Neutrophil (primary cell): ENCODE data around the gene MAP2K2.
A peak's percentile ranks its signal among the peaks of the same experiment; 100 is the strongest.

Experiments
- H3K27ac ChIP-seq: fragments of 200-600 bp; sonication (generic); 2 replicates; pipeline ENCODE4 v1.5.1; 2016; ENCODE audit warnings: mild to moderate bottlenecking, moderate library complexity
- H3K27me3 ChIP-seq: fragments of 200-600 bp; sonication (generic); 2 replicates; pipeline ENCODE4 v1.6.0; 2016; ENCODE audit warnings: mild to moderate bottlenecking
- H3K36me3 ChIP-seq: fragments of 200-600 bp; sonication (generic); 2 replicates; pipeline ENCODE4 v1.5.1; 2017
- H3K4me1 ChIP-seq, 2 experiments: fragments of 200-600 bp in 1 of 2; sonication (generic) in 1 of 2; 1 replicate in 1 of 2; 2 replicates in 1 of 2; pipeline versions ENCODE4 v1.5.1 to v1.6.1; 2013 to 2016; ENCODE audit warnings: low read depth in 1 of 2, low read length in 1 of 2, mild to moderate bottlenecking in 1 of 2, moderate library complexity in 1 of 2; ENCODE audit not compliant: control insufficient read depth in 1 of 2, insufficient read depth in 1 of 2
- H3K4me3 ChIP-seq, 2 experiments: fragments of 200-600 bp in 1 of 2; sonication (generic) in 1 of 2; 1 replicate in 1 of 2; 2 replicates in 1 of 2; pipeline ENCODE4 v1.5.1; 2013 to 2016; ENCODE audit warnings: low read depth in 1 of 2, low read length in 1 of 2, mild to moderate bottlenecking in 1 of 2, moderate library complexity in 1 of 2
- H3K9me3 ChIP-seq: fragments of 200-600 bp; sonication (generic); 2 replicates; pipeline ENCODE4 v1.5.1; 2016
- CTCF ChIP-seq: fragments of 200-600 bp; sonication (generic); IDR thresholded peaks from 2 replicates; pipeline ENCODE4 v1.5.1; 2016; ENCODE audit warnings: antibody characterized with exemption

MAP2K2 gene

DNA sequence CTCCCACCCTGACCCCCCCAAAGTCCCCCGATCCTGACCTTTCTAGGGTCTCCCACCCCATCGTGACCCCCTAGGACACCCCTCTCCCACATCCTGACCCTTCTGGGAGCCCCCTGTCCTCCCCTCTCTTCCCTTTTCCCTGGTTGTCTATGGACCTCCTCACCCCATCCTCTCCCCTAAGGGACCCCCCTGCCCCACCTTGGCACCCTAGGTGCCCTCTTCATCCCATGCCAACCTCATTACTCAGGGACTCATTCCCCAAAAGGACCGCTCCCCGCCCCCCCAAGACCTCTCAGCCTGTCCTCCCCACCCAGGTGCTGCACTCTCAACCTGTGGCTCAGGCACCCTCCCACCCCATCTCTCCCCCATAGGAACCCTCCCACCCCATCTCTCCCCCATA lies 2.1 kb downstream of the MAP2K2 start:
- peaks cover 30% of the 10 kb centered on the region for H3K36me3 ChIP-seq
- H3K27me3 ChIP-seq, result no peaks in the 10 kb centered on the region
- no peak for TF ChIP-seq CTCF
- H3K4me1 ChIP-seq, result peaks cover 25 to 26% of the 10 kb centered on the region in 2 experiments
- no peaks in the 10 kb centered on the region for H3K9me3 ChIP-seq
- H3K4me3 ChIP-seq, result no peak overlapping the region
- H3K27ac ChIP-seq, result no peak overlapping the region

GRCh38 chr19:4121273-4121612 lies 2.7 kb downstream of the MAP2K2 start:
- H3K27me3 ChIP-seq, result no peaks in the 10 kb centered on the region
- H3K36me3 ChIP-seq, result peaks cover 36% of the 10 kb centered on the region
- peaks cover 25 to 26% of the 10 kb centered on the region in 2 experiments for H3K4me1 ChIP-seq
- no peak for TF ChIP-seq CTCF
- H3K9me3 ChIP-seq, result no peaks in the 10 kb centered on the region
- no peak overlapping the region for H3K27ac ChIP-seq
- no peak overlapping the region for H3K4me3 ChIP-seq

GRCh38 chr19:4120559-4121272 lies 3.2 kb downstream of the MAP2K2 start:
- TF ChIP-seq CTCF, result no peak
- Histone ChIP-seq H3K9me3 (no peaks in the 10 kb centered on the region), H3K36me3 (peaks cover 41% of the 10 kb centered on the region), H3K27ac (peak overlapping the region; percentile 48), H3K27me3 (no peaks in the 10 kb centered on the region), H3K4me1 (peaks cover 28 to 29% of the 10 kb centered on the region in 2 experiments), H3K4me3 (no peak overlapping the region)

DNA sequence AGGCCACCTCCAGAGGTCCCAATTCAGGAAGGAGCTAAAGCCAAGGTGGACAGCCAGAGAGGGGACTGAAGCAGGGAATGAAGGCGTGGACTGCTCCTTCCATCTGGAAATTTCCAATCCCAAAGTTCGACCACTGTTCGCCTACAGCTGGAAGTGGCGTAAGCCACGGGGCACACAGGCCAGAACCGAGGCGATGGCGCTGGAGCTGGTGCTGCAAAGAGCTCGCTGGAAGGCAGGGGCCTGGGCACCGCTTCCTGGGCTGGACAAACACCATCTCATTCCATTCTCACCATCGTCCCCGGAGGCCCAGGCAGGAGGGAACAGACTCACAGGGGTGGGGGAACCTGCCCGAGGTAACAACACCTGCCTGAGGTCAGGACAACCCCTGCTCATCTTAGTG lies 4.2 kb downstream of the MAP2K2 start:
- TF ChIP-seq CTCF, result no peak
- H3K9me3 ChIP-seq, result no peaks in the 10 kb centered on the region
- peaks cover 37 to 38% of the 10 kb centered on the region in 2 experiments for H3K4me1 ChIP-seq
- peak overlapping the region; percentile 23 for H3K27ac ChIP-seq
- no peaks in the 10 kb centered on the region for H3K27me3 ChIP-seq
- H3K4me3 ChIP-seq, result no peak overlapping the region
- H3K36me3 ChIP-seq, result peaks cover 48% of the 10 kb centered on the region

DNA sequence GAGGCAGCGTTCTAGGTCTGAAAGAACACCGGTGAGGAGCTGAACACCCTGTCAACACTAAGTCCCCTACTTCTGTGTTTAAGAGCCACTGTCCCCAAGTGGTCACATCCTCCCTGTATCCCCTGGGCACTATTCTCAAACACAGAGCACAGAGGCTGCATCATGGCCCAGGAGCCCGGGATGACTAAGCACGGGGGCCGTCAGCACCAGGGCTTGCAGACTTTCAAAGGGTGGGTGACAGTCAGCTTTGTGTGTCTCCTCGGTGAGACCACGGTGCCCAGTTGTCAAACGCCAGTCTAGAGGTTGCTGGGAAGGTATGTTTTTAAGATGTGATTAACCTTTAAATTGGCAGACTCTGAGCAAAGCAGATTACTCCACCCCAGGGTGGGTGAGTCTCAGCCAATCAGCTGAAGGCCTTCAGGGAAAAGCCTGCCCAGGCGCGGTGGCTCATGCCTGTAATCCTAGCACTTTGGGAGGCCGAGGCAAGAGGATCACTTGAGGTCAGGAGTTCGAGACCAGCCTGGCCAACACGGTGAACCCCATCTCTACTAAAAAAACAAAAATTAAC lies 8.0 kb downstream of the MAP2K2 start:
- no peaks in the 10 kb centered on the region for H3K9me3 ChIP-seq
- peaks cover 23 to 31% of the 10 kb centered on the region in 2 experiments for H3K4me1 ChIP-seq
- no peak for TF ChIP-seq CTCF
- no peak overlapping the region for H3K4me3 ChIP-seq
- no peaks in the 10 kb centered on the region for H3K27me3 ChIP-seq
- peak overlapping the region; percentile 80 for H3K27ac ChIP-seq
- H3K36me3 ChIP-seq, result peaks cover 82% of the 10 kb centered on the region
